BE2C (cell line): Measurements from ENCODE around the gene SEMA5B.

Experiments
- DNase-seq: peaks from one replicate; pipeline ENCODE4 v3.0.0-alpha.2; 2020
- H3K27me3 ChIP-seq: fragments of 250-450 bp; sonication (Bioruptor Pico); 2 replicates; pipeline ENCODE4 v1.5.1; 2020; ENCODE audit warnings: mild to moderate bottlenecking
- H3K36me3 ChIP-seq: fragments of 250-450 bp; sonication (Bioruptor Pico); 2 replicates; pipeline ENCODE4 v1.5.1; 2020; ENCODE audit warnings: mild to moderate bottlenecking
- H3K4me1 ChIP-seq: fragments of 250-450 bp; sonication (Bioruptor Pico); 2 replicates; pipeline ENCODE4 v1.5.1; 2020
- H3K4me3 ChIP-seq: 2 replicates; pipeline ENCODE4 v1.5.1; 2011; ENCODE audit warnings: low read depth, low read length
- H3K9me3 ChIP-seq: fragments of 250-450 bp; sonication (Bioruptor Pico); 2 replicates; pipeline ENCODE4 v1.5.1; 2020
- CTCF ChIP-seq: IDR thresholded peaks from 2 replicates; pipeline ENCODE4 v1.5.1; 2012; ENCODE audit warnings: mild to moderate bottlenecking, low read depth, low read length

SEMA5B gene

DNA sequence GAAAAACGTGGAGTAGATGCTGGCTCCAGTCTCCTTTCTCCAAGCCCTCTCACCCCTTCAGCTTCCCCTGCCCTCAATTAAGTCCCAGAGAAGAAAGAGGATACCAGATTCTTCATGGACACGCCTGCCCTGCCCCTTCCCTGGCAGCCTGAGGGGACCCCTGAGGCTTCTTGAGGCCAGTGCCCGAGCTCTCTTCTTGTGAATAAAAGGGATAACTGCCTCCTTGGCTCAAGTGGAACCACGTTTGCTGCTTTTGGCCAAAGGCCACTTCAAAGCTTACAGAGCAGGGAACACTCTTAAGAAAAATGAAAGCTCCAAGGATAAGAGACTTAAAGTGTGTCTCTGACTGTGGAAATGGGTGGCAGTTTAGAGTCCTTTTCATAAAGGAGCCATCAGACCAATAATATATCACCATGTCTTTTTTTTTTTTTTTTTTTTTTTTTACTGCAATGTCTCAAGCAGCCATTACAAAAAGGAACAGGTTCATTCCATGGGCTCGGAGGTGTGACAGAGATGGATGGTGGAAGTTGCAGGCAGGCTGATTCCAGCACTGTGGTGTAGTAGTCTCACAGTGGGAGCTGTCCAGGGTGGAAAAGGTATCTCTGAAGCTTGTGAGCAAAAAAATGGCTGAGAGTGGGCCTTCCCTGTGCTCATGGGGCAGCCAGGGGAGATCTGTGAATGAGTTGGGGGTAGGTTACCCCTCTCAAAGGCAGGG lies 108.8 kb downstream of the SEMA5B start:
- H3K9me3 ChIP-seq = no peaks in the 10 kb centered on the region
- H3K36me3 ChIP-seq = no peaks in the 10 kb centered on the region
- H3K4me3 ChIP-seq = no peak overlapping the region
- DNase-seq = no peak
- no peaks in the 10 kb centered on the region for H3K27me3 ChIP-seq
- TF ChIP-seq CTCF = no peak
- peaks cover 6% of the 10 kb centered on the region; the same call in 1 of the 2 replicates for H3K4me1 ChIP-seq

DNA sequence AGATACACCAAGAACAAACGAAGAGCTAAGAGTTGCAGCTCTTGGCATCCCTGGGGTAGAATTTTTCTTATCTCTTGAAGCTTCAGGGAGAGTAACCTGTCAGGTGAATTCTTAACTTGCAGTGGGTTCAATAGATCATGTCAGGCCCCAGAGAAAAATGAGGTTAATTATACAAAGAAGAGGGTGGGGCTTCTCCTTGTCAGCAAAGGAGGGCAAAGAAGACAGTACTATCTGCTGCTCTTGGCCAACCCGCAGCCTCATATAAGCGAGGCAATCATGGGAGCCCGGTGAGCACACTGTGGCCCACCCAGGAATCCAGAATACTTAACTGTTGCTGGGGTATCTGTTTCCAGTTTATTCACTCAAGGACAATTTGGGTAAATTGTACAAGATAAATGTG lies 110.2 kb downstream of the SEMA5B start:
- Histone ChIP-seq H3K9me3 (no peaks in the 10 kb centered on the region), H3K36me3 (no peaks in the 10 kb centered on the region), H3K4me1 (peaks cover 6% of the 10 kb centered on the region; the same call in 1 of the 2 replicates), H3K4me3 (no peak overlapping the region), H3K27me3 (no peaks in the 10 kb centered on the region)
- DNase-seq = no peak
- no peak for TF ChIP-seq CTCF

DNA sequence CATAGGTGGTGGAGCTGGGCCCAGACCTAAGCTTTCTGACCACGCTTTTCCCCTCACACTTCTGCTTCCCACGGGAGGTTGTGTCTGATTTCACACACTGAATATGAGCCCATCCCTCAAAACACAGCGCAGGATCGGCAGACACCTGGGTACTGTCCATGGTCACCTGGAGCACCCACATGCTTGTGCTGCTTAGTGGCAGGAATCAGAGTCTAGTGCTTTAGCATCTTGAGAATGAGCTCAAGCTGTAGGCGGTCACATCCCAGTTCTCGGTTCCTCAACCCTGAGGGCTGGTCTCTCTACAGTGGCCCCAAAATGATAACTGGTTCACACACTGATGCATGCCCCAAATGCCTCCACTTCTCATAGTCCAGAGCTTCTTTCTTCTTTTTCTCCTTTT lies 111.0 kb downstream of the SEMA5B start:
- no peak for DNase-seq
- H3K4me3 ChIP-seq = no peak overlapping the region
- H3K9me3 ChIP-seq = no peaks in the 10 kb centered on the region
- no peaks in the 10 kb centered on the region for H3K36me3 ChIP-seq
- peaks cover 6% of the 10 kb centered on the region; the same call in 1 of the 2 replicates for H3K4me1 ChIP-seq
- H3K27me3 ChIP-seq = no peaks in the 10 kb centered on the region
- no peak for TF ChIP-seq CTCF

- Histone ChIP-seq H3K4me1 (peaks cover 6% of the 10 kb centered on the region; the same call in 1 of the 2 replicates), H3K27me3 (no peaks in the 10 kb centered on the region), H3K9me3 (no peaks in the 10 kb centered on the region), H3K36me3 (no peaks in the 10 kb centered on the region), H3K4me3 (no peak overlapping the region)
- no peak for DNase-seq
- no peak for TF ChIP-seq CTCF
These were observed 111.5 kb downstream of the SEMA5B start for GRCh38 chr3:122916084-122916483.

DNA sequence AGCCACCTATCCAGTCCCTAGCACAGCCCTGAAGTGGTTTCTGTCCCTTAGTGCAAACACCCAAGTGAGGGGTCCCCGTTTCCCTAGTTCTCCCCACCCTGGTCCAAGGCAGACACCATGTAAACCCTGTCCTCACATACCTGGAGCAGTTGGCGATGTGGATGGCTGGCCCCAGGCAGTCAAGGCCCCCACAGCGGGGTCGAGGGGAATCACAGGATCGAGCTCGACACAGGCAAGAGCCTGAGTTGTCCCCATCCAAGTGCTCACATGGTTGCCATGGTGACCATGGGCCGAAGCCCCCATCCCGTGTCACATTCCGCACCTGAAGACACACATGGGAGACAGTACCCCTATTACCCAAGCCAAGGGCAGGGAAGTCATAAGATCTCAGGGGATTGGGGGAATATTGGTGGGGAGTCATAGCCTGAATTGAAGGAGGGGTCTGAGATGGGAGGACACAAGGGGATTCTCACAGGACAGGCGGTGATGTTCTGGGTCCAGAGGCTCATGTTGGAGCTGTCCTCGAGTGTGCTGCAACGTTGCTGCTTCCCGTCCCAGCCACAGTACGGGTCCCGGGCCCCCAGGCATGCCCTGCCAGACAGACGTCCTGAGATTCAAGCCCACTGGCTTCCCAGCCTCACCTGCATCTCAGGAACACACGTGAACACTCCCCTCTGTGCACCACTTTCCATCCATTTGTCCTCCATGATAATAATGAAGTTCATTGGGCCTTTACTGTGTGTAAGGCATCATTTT lies 112.1 kb downstream of the SEMA5B start:
- no peak for TF ChIP-seq CTCF
- H3K4me1 ChIP-seq = peaks cover 6% of the 10 kb centered on the region; the same call in 1 of the 2 replicates
- H3K4me3 ChIP-seq = no peak overlapping the region
- no peak for DNase-seq
- H3K9me3 ChIP-seq = no peaks in the 10 kb centered on the region
- H3K27me3 ChIP-seq = no peaks in the 10 kb centered on the region
- no peaks in the 10 kb centered on the region for H3K36me3 ChIP-seq
